Heart right ventricle (tissue), 16 donors: ENCODE results near the gene EIF4B. TPM values are rescaled to one million over a fixed set of nuclear protein-coding genes. Genes with fewer than 3 reads are reported as not detected.
"Not testable (repeated sequence)": the region's sequence is repeated elsewhere in the genome, so short reads cannot be mapped to it uniquely, and the experiment has no call there.

Source experiments
- ATAC-seq, 8 donors: fragments of 200-7000 bp; cut with Tn5 transposase; one replicate each; pipeline ENCODE4 v1.9.1; 2020; ENCODE audit warnings: mild to moderate bottlenecking in 8 of 8, moderate library complexity in 8 of 8, moderate number of reproducible peaks in 1 of 8
- DNase-seq, 2 donors: peaks; one replicate each; pipeline ENCODE4 v3.0.0-alpha.2; 2020
- H3K27ac ChIP-seq, 10 donors: fragments of 200-600 bp; sonication (generic) in 2 of 10; one replicate each; pipeline versions ENCODE4 v1.5.0 to v1.8.0; 2020 to 2022; ENCODE audit warnings: mild to moderate bottlenecking in 3 of 10
- H3K27me3 ChIP-seq, 7 donors: fragments of 200-600 bp; one replicate each; pipeline ENCODE4 v1.8.0; 2021 to 2022; ENCODE audit warnings: mild to moderate bottlenecking in 2 of 7
- H3K36me3 ChIP-seq, 9 donors: fragments of 200-600 bp; sonication (generic) in 1 of 9; one replicate each; pipeline versions ENCODE4 v1.5.0 to v1.8.0; 2020 to 2022; ENCODE audit warnings: mild to moderate bottlenecking in 2 of 9
- H3K4me1 ChIP-seq, 9 donors: fragments of 200-600 bp; sonication (generic) in 1 of 9; one replicate each; pipeline versions ENCODE4 v1.5.0 to v1.8.0; 2020 to 2022; ENCODE audit warnings: mild to moderate bottlenecking in 4 of 9
- H3K4me3 ChIP-seq, 10 donors: fragments of 200-600 bp; sonication (generic) in 2 of 10; one replicate each; pipeline versions ENCODE4 v1.5.0 to v1.8.0; 2020 to 2022; ENCODE audit warnings: mild to moderate bottlenecking in 7 of 10, moderate library complexity in 2 of 10
- H3K9me3 ChIP-seq, 11 donors: fragments of 200-600 bp in 10 of 11; sonication (generic) in 2 of 11; one replicate each; pipeline versions ENCODE4 v1.5.0 to v1.8.0; 2013 to 2022; ENCODE audit warnings: mild to moderate bottlenecking in 2 of 11, control low read depth in 1 of 11, moderate library complexity in 1 of 11
- WGBS, 2 donors: extraction: QIAGEN DNeasy Blood & Tissue Kit; methylation state at CpG; one replicate each; pipeline ENCODE4 v1.1.7; 2013; ENCODE audit warnings: inconsistent platforms in 1 of 2; 5-methylcytosine and 5-hydroxymethylcytosine counted together
- intact Hi-C, 10 donors: fragments of 100-400 bp; cut with DNase I; formaldehyde crosslinking; loops; one replicate each; pipeline versions ENCODE4 v1.11.1 to v1.14.2; 2022
- polyA plus RNA-seq, 2 donors: library from polyadenylated mRNA; stranded (reverse); fragments of 200-250 nt; gene quantifications; one replicate each; pipeline ENCODE4 v1.2.3, GENCODE V29; 2013
- total RNA-seq, 10 donors: library from RNA; stranded (reverse); fragmentation: NEBNext Ultra II Directional in 3 of 10; extraction: Animal tissue kit (Norgen Biotek cat#: 25700) in 3 of 10; gene quantifications; one replicate each; pipeline versions ENCODE4 v1.2.1 to v1.2.4, GENCODE V29; 2021 to 2023
- TF ChIP-seq, protein P1 (sequence below), 9 donors: fragments of 200-600 bp; sonication (generic) in 2 of 9; IDR thresholded peaks; one replicate each; pipeline versions ENCODE4 v1.5.0 to v1.8.0; 2021 to 2022; ENCODE audit warnings: antibody characterized with exemption in 9 of 9, mild to moderate bottlenecking in 5 of 9, moderate library complexity in 1 of 9
- donor health status: Arrhythmogenic right ventricular cardiomyopathy.
- donor health status: ischemic (EF 13 %, LVEDD 7.1; RV severe dilation, severe dysfunction).
- donor health status: healthy with polysubstance abuse.
- donor health status: DM: no; HTN: yes; CAD: no.
- donor health status: DM: no; HTN: no; CAD: no.
- donor health status: ischemic (EF 25% LVEDD 6.9; RV normal size, moderate dysfunction).
- donor health status: ischemic (EF 25% LVEDD 5.7; RV mildly dilated, moderate dysfunction).
- donor health status: healthy.
- donor health status: DM: yes; HTN: yes; CAD: no.
- donor health status: Ischemic cardiomyopathy.
- donor health status: ischemic (EF 35%, LVEDD 5.7; RV mildly dilated, moderate dysfunction).
- donor health status: nonischemic (EF 11% LVEDD 7.7; RV severe dilation, severe dysfunction).
- donor health status: DM: yes; HTN: yes; CAD: no.
- donor health status: PGD.
- donor health status: ischemic (EF 29% LVEDD 5.4; RV normal size, mild dysfunction).
- donor health status: nonischemic (EF 23%, LVEDD 6.1; RV moderate dilation, normal function).

Gene EIF4B
- total and polyA plus RNA-seq, 12 donors = 53.2 to 477 (median 423) TPM

DNA sequence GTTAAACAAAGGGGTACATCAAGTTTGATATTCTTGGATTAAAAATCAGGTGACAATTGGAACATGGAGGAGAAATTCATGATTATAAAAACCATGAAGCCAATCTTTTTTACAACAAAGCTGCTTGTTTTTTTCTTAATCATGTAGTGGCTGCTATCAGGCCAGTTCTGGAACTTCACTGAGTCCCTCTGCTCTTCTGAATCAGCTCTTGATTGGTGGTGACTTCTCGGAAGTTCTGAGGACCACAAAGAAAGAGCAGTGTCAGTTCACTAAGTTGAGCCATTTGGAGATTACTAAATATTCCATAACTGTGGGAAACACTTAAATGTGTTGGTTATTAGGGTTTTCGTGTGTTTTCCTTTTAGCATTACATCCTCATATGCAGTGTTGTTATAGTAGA, 8.5 kb downstream of the EIF4B start:
- H3K36me3 ChIP-seq = peaks cover 0 to 67% (median 20%) of the 10 kb centered on the region in 9 donors

DNA sequence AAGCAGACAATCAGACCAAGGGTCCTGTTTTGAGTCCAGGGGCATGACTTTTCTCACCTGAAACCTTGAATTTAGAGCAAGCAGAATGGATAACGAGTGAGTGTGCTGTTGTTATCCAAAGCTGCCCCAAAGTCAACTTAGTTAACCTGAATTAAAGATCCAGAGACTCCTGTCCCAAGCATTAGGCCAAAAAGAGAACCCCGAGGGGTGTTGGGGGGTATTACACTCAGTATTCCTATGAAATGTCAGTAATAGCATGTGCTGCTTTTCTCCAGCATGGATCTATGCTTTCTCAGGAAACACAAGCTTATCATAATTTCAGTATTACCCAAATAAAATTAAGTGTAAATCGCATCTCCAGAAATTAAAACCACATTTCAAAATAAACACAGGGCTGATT, 19.0 kb downstream of the EIF4B start:
- TF ChIP-seq, protein P1, sequence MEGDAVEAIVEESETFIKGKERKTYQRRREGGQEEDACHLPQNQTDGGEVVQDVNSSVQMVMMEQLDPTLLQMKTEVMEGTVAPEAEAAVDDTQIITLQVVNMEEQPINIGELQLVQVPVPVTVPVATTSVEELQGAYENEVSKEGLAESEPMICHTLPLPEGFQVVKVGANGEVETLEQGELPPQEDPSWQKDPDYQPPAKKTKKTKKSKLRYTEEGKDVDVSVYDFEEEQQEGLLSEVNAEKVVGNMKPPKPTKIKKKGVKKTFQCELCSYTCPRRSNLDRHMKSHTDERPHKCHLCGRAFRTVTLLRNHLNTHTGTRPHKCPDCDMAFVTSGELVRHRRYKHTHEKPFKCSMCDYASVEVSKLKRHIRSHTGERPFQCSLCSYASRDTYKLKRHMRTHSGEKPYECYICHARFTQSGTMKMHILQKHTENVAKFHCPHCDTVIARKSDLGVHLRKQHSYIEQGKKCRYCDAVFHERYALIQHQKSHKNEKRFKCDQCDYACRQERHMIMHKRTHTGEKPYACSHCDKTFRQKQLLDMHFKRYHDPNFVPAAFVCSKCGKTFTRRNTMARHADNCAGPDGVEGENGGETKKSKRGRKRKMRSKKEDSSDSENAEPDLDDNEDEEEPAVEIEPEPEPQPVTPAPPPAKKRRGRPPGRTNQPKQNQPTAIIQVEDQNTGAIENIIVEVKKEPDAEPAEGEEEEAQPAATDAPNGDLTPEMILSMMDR (IDR thresholded peaks at IDR 0.05) = no peak
- ATAC-seq (no peak), DNase-seq (no peak)
- Histone ChIP-seq H3K4me1 (no peaks in the 10 kb centered on the region), H3K27me3 (no peaks in the 10 kb centered on the region), H3K9me3 (no peaks in the 10 kb centered on the region), H3K36me3 (peaks cover 7 to 100% (median 89%) of the 10 kb centered on the region in 9 donors), H3K4me3 (no peak overlapping the region), H3K27ac (no peak overlapping the region)
- WGBS, 2 donors = 88 to 90% methylated on average over 3 of the region's 3 CpGs
- intact Hi-C loops = no loop called here

More for the DNA sequence above, 8.5 kb downstream of the EIF4B start:
- intact Hi-C loops = no loop called here
- H3K27me3 ChIP-seq = no peaks in the 10 kb centered on the region
- TF ChIP-seq, protein P1 (IDR thresholded peaks at IDR 0.05) = no peak
- H3K4me3 ChIP-seq = no peak overlapping the region
- H3K4me1 ChIP-seq = peaks cover 0 to 34% (median 16%) of the 10 kb centered on the region in 9 donors
- ATAC-seq (no peak), DNase-seq (no peak)
- 86 to 90% methylated on average over 2 of the region's 2 CpGs for WGBS, 2 donors
- no peaks in the 10 kb centered on the region for H3K9me3 ChIP-seq
- no peak overlapping the region for H3K27ac ChIP-seq

DNA sequence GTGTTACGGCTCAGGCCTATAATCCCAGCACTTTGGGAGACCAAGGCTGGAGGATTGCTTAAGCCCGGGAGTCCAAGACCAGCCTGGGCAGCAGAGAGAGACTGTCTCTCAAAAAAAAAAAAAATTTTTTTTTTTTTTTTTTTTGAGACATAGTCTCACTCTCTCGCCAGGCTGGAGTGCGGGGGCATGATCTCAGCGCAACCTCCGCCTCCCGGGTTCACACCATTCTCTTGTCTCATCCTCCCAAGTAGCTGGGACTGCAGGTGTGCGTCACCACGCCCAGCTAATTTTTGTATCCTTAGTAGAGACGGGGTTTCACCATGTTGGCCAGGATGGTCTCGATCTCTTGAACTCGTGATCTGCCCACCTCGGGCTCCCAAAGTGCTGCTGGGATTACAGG, 20.8 kb downstream of the EIF4B start:
- WGBS, 2 donors = 89 to 91% methylated on average over 13 of the region's 13 CpGs
- H3K27me3 ChIP-seq, ATAC-seq, H3K4me3 ChIP-seq, H3K9me3 ChIP-seq, H3K4me1 ChIP-seq, DNase-seq, intact Hi-C loops, H3K27ac ChIP-seq: not testable (repeated sequence)
- H3K36me3 ChIP-seq = peaks cover 5 to 100% (median 88%) of the 10 kb centered on the region in 9 donors

DNA sequence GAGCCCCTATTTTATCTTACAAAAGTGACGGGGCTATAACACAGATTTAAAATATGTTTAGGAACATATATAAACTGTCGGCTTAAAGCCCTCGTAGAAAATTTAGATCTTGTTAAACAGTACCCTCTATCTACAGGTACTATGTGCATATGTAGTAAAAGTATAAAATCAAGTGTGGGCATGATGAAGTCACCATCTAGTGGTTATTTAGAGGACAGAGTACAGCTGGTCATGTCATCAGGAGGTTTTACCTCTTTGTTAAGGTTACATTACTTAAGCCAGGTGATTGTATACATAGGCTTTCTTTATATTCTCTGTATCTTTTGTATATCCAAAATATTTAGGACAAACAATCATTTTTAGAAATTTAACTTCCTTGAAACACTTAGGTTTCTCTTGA, 25.4 kb downstream of the EIF4B start:
- Histone ChIP-seq H3K27ac (no peak overlapping the region), H3K9me3 (no peaks in the 10 kb centered on the region), H3K4me1 (peaks cover 0 to 15% (median 0%) of the 10 kb centered on the region in 9 donors), H3K27me3 (no peaks in the 10 kb centered on the region), H3K36me3 (peaks cover 0 to 100% (median 84%) of the 10 kb centered on the region in 9 donors), H3K4me3 (no peak overlapping the region)
- TF ChIP-seq, protein P1 (IDR thresholded peaks at IDR 0.05) = no peak
- no peak for ATAC-seq
- DNase-seq = no peak
- intact Hi-C loops = no loop called here
- 94 to 95% methylated on average over 3 of the region's 3 CpGs for WGBS, 2 donors

DNA sequence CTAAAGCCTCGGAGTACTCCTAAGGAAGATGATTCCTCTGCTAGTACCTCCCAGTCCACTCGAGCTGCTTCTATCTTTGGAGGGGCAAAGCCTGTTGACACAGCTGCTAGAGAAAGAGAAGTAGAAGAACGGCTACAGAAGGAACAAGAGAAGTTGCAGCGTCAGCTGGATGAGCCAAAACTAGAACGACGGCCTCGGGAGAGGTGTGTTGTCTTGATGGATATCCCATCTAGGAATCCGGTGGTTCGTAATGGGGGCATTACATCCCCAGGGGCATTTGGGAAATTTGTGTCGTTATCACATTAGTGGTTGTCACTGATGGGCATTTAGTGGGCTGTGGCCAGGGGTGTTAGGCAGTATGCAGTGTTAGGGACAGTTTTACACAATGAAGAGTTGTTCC, 27.6 kb downstream of the EIF4B start:
- H3K9me3 ChIP-seq = not testable (repeated sequence)
- H3K27ac ChIP-seq = peak overlapping the region in 1 of 10 donors; percentile 18

More for the DNA sequence above, 27.6 kb downstream of the EIF4B start:
- H3K4me3 ChIP-seq, DNase-seq, ATAC-seq, H3K27me3 ChIP-seq, intact Hi-C loops: not testable (repeated sequence)
- peaks cover 5 to 27% (median 9%) of the 10 kb centered on the region in 9 donors for H3K4me1 ChIP-seq
- peaks cover 6 to 100% (median 79%) of the 10 kb centered on the region in 9 donors for H3K36me3 ChIP-seq
- 80 to 81% methylated on average over 10 of the region's 10 CpGs for WGBS, 2 donors
